RWPE2 (cell line): ENCODE data around the gene ZNF484.
"Not testable (repeated sequence)": the region's sequence is repeated elsewhere in the genome, so short reads cannot be mapped to it uniquely, and the experiment has no call there.

ENCODE experiments used
- ATAC-seq: fragments of 200-7000 bp; cut with Tn5 transposase; 3 replicates; pipeline ENCODE4 v1.9.1; 2021; ENCODE audit warnings: low read depth
- DNase-seq: peaks from one replicate; pipeline ENCODE4 v3.0.0-alpha.2; 2020; ENCODE audit warnings: low spot score
- H3K27ac ChIP-seq: fragments of 450-650 bp; 2 replicates; pipeline ENCODE4 v1.5.1; 2017; ENCODE audit warnings: mild to moderate bottlenecking; ENCODE audit not compliant: poor library complexity, severe bottlenecking
- H3K27me3 ChIP-seq: fragments of 250-450 bp; sonication (Bioruptor Pico); 2 replicates; pipeline ENCODE4 v1.5.1; 2021; ENCODE audit warnings: mild to moderate bottlenecking, moderate library complexity; ENCODE audit not compliant: insufficient read depth, poor library complexity, severe bottlenecking
- H3K36me3 ChIP-seq: fragments of 250-450 bp; sonication (Bioruptor Pico); 2 replicates; pipeline ENCODE4 v1.5.1; 2020; ENCODE audit warnings: low read depth, mild to moderate bottlenecking, moderate library complexity
- H3K4me1 ChIP-seq: fragments of 250-450 bp; sonication (Bioruptor Pico); 2 replicates; pipeline ENCODE4 v1.5.1; 2021; ENCODE audit warnings: mild to moderate bottlenecking, moderate library complexity; ENCODE audit not compliant: insufficient read depth, poor library complexity, severe bottlenecking
- H3K4me3 ChIP-seq: fragments of 250-450 bp; sonication (Bioruptor Pico); 2 replicates; pipeline ENCODE4 v1.5.1; 2021; ENCODE audit warnings: mild to moderate bottlenecking, moderate library complexity; ENCODE audit not compliant: severe bottlenecking
- H3K9me3 ChIP-seq: fragments of 250-450 bp; sonication (Bioruptor Pico); 2 replicates; pipeline ENCODE4 v1.5.1; 2021; ENCODE audit warnings: mild to moderate bottlenecking, moderate library complexity; ENCODE audit not compliant: severe bottlenecking
- CTCF ChIP-seq: fragments of 450-650 bp; IDR thresholded peaks from one replicate; pipeline ENCODE4 v1.5.1; 2017; ENCODE audit warnings: mild to moderate bottlenecking, moderate library complexity; ENCODE audit not compliant: poor library complexity, severe bottlenecking

Gene ZNF484

GRCh38 chr9:92877531-92878430, at the start of gene ZNF484:
Gene ZNF484, minus strand, starts transcription at chr9:92878038. Its CDS starts 3,009 bp downstream, at chr9:92875029.
- peak within 1 kb of the TSS; percentile 47 for H3K4me3 ChIP-seq
- peak; percentile 98 for ATAC-seq
- peaks cover 15% of the 10 kb centered on the region for H3K4me1 ChIP-seq
- no peak for TF ChIP-seq CTCF
- H3K36me3 ChIP-seq: no peaks in the 10 kb centered on the region; the same call in 1 of the 2 replicates
- no peaks in the 10 kb centered on the region for H3K9me3 ChIP-seq
- no peak within 1 kb of the TSS for H3K27ac ChIP-seq
- H3K27me3 ChIP-seq: no peaks in the 10 kb centered on the region
- peak; percentile 96 for DNase-seq

GRCh38 chr9:92920437-92920836, 42.6 kb upstream of the ZNF484 start:
- Histone ChIP-seq H3K27me3 (no peaks in the 10 kb centered on the region), H3K27ac (no peak overlapping the region), H3K4me3 (no peak overlapping the region), H3K9me3 (no peaks in the 10 kb centered on the region), H3K4me1 (no peaks in the 10 kb centered on the region), H3K36me3 (no peaks in the 10 kb centered on the region)
- no peak for TF ChIP-seq CTCF
- DNase-seq: no peak
- no peak for ATAC-seq

- no peak for DNase-seq
- Histone ChIP-seq H3K4me1 (no peaks in the 10 kb centered on the region), H3K4me3 (no peak overlapping the region), H3K9me3 (no peaks in the 10 kb centered on the region), H3K27me3 (no peaks in the 10 kb centered on the region), H3K36me3 (no peaks in the 10 kb centered on the region), H3K27ac (no peak overlapping the region)
- no peak for TF ChIP-seq CTCF
- ATAC-seq: no peak
Observed at GRCh38 chr9:92917176-92917800, 39.5 kb upstream of the ZNF484 start.

GRCh38 chr9:92911511-92912475, 34.0 kb upstream of the ZNF484 start:
- peaks cover 3% of the 10 kb centered on the region for H3K4me1 ChIP-seq
- H3K27me3 ChIP-seq: no peaks in the 10 kb centered on the region
- H3K27ac ChIP-seq: no peak overlapping the region
- no peaks in the 10 kb centered on the region for H3K36me3 ChIP-seq
- TF ChIP-seq CTCF: no peak
- no peak overlapping the region for H3K4me3 ChIP-seq
- peak; percentile 69 for ATAC-seq
- no peaks in the 10 kb centered on the region for H3K9me3 ChIP-seq
- DNase-seq: no peak

- H3K4me1 ChIP-seq: peaks cover 11% of the 10 kb centered on the region
- peak overlapping the region; percentile 10 for H3K4me3 ChIP-seq
- H3K36me3 ChIP-seq, H3K27me3 ChIP-seq, H3K27ac ChIP-seq, DNase-seq, H3K9me3 ChIP-seq, ATAC-seq: not testable (repeated sequence)
Observed at GRCh38 chr9:92905137-92905536, 27.3 kb upstream of the ZNF484 start.
